Activated naive CD8-positive, alpha-beta T cell treated with anti-CD3 and anti-CD28 coated beads, Interleukin-2, amount 50 U/mL, for 16 hours (primary cell): ENCODE results near the gene WDR45.

Experiments
- DNase-seq: peaks from one replicate; pipeline ENCODE4 v3.0.0-alpha.2; 2020; ENCODE audit warnings: low read depth, low spot score

The WDR45 gene

DNA sequence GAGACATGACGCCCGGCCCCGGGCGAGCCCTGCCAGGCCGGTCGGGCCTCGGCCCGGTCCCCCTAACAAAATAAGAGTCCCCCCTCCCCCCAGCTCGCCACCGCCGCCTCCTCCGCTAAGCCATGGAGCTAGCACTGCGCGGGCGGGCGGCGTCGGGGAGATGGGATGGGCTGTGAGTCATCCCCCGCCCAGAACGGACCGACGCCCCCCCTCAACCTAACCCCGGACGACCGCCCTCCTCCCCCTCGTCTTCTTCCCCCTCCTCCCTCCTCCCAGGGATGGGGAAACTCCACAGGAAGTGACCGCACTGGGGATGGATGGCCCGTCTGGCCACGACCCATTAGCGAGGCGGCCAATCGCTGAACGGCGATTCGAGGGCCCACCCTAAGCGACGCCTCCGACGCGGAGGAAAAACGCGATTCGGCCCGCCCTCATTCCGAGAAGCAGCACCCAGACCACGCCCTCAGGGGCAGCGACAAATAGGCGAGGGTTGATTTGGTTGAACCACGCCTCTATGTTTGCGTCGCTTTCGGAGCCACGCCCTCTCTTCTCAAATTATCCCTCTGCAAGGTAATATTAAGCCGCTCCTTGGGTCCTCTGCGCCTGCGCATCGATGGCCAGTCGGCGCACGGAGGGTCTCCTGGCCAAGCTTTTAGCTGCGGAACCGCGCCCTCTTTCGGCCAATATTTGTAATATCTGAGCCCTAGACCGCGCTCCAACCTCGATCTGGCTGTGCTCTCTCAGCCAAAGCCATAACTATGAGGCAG, 36.3 kb downstream of the WDR45 start, which contains the start of gene TFE3:
Gene TFE3 (minus strand): TSS at position 138 of the 767 bp plus-strand sequence. CDS start 131 bp downstream, at position 7.
- peak; percentile 90 for DNase-seq

DNA sequence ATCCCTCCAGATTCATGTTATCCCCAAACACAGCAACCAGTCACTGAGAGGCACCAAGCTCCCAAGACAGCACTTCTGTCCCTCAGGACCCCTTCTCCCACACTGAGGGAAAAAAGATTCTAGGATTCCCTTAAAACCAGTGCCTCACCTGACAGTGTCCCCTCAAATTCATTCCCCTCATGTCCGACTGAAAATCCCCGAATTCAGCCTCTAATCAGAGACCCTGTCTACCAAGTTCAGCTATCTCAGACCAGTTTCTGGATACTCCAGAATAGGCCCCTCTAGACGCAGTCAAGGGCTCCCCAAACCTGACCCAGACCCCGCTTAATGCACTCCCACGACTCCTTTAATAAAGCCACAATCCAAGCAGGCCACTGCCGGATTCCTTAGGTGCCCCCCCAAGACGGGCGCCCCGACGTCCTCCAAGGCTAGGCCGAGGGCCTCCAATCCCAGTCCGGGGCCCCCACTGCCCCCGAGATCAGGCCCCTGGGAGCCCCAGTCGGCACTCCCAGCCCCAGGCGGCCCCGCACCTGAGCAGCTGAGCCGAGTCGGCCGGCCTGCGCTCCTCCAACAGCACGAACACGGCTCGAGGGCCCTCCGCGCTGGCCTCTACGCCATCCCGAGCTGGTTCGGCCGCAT, 37.0 kb downstream of the WDR45 start:
- DNase-seq, result no peak

DNA sequence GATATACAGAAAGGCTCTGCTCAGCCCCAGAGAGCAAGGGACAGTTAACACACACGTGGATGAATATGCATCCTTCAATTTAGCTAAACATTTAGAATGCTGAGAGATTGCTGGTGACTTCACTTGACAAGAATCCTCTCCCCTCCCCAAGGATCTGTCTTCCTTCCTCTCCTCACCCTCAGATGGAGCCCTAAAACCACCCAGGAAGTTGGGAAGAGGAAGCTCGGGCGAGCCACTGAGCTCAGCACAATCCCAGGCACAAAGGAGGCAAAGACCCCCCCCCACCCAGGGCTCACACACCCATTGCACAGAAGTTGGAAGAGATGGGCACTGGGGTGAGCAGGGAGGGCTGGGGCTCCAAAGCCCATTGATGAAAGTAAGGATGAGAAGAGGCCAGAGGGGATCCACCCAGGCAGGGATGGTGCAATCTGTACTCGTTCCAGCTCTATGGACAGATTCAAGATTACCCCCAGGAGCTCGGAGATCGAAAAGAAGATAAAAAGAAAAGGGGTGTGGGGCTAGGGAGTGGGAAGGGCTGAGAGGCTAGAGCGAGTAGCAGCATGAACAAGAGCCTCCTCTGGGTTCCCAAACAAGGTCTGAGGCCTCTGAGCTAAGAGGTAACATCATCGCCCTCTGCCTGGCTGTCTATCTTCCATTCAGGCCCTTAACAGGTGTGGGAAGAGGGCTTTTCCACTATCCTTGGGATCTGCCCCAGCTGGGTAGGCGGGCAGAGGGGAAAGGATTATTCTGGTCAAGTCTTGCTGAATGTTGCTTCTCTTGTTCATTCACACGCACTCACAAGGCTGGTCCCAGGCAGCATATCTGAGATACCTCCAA, 37.7 kb downstream of the WDR45 start:
- DNase-seq, result no peak

DNA sequence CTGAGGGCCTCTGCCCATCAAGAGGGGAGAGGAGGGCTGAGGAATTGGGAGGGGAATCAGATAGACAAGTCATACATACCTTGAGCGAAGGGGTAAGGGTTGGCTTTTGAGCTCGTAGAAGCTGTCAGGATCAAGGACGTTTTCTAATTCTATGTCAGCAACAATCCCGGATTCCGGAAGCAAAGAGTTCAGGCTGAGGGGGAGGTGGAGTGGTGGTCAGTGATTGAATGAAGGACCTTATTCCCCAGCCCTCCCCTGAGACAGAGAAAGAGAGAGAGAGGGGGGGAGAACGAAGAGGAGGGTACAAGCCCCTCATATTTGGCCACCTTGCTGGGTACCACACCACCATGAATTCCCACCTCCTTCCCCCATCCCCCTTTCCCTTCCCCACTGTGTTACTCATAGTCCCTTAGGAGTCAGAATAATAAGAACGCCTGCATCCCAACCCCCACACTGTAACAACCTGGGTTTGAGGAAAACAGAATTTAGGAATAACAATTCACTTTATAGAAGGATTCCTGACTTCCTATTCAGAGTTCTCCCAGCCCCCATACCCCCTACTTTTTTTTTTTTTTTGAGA, 39.2 kb downstream of the WDR45 start:
- DNase-seq, result no peak

DNA sequence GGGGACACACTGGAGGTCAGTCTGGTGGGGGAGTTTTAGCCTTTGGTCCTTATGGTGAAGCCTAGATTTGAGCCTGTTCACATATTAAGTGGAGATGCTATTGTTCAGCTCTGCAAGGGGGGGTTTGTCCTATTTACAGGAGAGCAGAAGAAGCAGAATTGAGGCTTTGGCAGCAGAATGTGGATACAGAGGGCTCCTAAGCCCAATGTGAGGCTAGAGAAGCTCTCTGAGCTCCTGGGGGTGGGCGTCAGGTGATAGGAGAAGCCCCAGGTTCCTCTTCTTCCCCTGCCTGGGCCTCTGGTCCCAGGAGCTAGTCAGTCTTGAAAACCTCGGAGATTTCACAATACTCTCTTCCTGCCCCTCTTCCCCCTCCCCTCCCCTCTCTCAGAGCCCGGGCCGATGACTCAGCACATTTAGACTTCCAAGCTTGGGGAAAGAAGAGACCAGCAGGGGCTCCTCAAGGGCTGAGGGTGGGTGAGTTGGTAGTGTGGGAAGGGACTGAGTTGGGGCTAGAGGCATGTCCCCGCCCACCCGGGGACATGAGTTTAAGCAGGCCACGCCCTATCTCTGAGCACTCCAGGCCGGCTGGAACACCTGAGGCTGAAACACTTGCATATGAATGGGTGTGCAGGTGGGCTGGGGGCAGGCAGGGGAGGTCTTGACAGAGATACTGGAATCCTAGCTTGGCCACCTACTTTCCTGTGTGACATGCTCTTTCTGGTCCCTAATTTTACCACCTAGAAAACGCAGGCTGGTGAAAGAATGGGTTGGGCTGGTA, 39.9 kb downstream of the WDR45 start:
- no peak for DNase-seq

DNA sequence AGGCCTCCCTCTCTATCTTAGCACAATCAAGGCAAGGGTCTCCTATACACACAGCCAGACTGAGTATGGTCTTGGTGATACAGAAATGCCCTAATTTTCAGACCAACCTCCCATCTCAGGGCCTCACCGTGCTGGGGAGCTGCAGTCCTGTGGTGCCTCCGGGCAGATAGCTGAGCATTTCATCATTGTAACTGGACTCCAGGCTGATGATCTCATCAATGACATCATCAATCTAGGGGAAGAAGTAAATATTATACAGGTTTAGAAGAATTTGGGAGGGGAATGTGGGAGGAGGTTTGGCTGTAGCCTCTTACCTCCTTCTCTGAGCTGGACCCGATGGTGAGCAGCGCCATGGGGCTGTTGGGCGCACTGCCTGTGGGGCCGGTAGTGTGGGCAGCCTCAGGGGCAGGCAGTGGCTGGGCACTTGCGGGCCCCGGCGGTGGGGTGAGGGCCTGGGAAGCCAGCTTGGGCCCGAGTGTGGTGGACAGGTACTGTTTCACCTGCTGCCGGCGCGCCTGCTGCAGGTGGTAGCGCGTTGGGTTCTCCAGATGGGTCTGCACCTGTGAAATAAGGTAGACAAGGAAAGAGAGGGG, 41.7 kb downstream of the WDR45 start:
- no peak for DNase-seq

DNA sequence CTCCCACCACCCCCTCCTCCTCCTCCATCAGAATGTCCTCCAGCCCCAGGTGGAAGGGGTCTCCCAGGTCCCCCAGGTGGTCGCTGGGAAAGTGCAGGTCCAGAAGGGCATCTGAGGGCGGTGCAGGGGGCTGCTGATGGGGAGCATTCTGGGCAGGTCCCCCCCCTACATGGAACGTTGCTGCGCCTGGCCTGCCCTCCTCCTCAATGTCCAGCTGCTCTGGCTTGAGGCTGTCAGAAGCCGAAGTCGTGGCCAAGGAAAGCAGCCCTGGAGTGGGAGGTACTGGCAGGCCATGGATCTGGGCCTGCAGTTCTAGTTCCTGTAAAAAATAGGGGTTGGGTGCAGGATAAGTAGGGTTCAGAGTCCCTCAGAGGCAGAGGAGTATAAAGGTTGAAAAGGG, 49.4 kb downstream of the WDR45 start:
- no peak for DNase-seq

DNA sequence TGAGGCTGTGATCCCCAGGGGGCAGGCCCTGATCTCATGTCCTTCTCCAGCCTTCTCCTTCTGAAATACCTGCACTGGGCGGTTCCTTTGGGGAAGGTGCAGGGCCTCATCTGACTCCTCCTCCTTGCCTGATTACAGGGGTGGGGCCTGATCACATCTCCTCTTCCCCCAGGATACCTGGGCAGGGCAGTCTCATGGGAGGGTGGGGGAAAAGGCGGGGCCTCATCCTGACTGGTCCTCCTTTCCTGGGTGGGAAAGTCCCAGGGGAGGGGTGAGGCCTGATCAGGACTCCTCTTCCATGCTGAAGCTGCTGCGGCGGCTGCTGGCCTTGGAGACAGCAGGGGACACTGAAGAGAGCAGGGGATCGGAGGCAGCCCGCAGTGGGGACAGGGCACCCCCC, 49.8 kb downstream of the WDR45 start:
- DNase-seq, result no peak
